T follicular helper cell (primary cell): ENCODE data around the gene OR2T8.

ENCODE experiments used
- DNase-seq: peaks from one replicate; pipeline ENCODE4 v3.0.0-alpha.2; 2020; ENCODE audit warnings: low read depth

The OR2T8 gene

GRCh38 chr1:247962911-247963588 is 43.0 kb downstream of the OR2T8 start:
- no peak for DNase-seq

DNA sequence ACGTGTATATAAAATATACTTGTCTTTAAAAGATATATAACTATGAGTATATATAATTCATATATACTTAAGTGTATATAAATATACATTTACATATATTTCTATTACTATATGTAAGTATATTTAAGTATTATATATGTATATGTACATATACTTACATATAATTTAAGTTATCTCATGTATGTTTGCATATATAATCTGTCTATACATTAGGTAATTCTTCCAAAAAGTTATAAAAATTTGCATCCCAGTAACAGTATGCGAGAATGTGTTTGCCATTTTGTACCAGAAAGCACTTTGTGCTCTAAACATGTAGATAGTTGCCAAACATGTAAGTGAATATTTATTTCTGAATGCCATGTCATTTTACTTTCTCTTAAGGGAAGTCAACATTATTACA is 44.9 kb downstream of the OR2T8 start, which contains the start of gene OR2AK2:
Gene OR2AK2 (plus strand): TSS at position 301 of the 400 bp plus-strand sequence. CDS start 144 bp downstream, outside the sequence.
- DNase-seq: no peak

DNA sequence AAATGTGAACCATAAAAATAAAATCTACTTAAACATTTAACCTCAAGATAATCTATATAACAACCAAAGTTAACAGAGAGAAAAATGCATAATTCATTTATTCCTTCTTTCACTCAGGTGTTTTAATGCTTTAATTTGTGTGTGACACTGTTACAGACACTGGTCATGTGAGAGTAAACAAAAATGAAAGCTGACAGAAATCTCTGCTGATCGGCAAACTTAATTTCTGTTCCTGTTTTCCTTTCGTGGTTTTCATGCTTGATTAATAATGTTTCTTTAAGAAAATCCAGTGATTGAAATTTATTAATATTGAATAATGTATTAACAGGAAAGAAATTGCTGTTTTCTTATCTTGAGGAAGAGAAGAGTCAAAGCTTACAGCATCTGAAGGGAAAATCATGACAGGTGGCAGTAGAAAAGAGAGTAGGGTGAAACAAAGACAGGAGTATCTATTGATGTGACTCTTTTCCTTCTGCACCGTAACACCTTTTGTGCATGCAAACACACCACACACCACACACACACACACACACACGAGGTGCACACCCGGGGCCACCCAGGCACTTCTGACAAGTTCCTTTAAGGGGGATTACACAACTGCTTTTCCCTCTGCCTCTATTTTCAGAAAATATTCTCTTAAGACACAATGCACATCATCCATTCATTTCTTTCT is 46.6 kb downstream of the OR2T8 start:
- no peak for DNase-seq
